Vagina (tissue), 2 donors: ENCODE measurements around the gene ABCC12. TPM values are rescaled to one million over a fixed set of nuclear protein-coding genes. Genes with fewer than 3 reads are reported as not detected.

Source experiments
- DNase-seq, 2 donors: peaks; one replicate each; pipeline ENCODE4 v3.0.0-alpha.2; 2017; ENCODE audit errors: extremely low spot score in 2 of 2
- H3K27ac ChIP-seq: fragments of 200-600 bp; sonication (generic); one replicate; pipeline ENCODE4 v1.5.1; 2019
- H3K27me3 ChIP-seq: fragments of 200-600 bp; sonication (generic); one replicate; pipeline ENCODE4 v1.5.1; 2019
- H3K36me3 ChIP-seq, 2 donors: fragments of 200-600 bp; sonication (generic); one replicate each; pipeline ENCODE4 v1.5.1; 2017 to 2019
- H3K4me1 ChIP-seq: fragments of 200-600 bp; sonication (generic); one replicate; pipeline ENCODE4 v1.5.1; 2019
- H3K4me3 ChIP-seq, 2 donors: fragments of 200-600 bp; sonication (generic); 1 replicate in 1 of 2; 2 replicates in 1 of 2; pipeline ENCODE4 v1.5.1; 2016 to 2019
- H3K9me3 ChIP-seq: fragments of 200-600 bp; sonication (generic); one replicate; pipeline ENCODE4 v1.5.1; 2019
- POLR2A ChIP-seq, 2 donors: fragments of 450-650 bp; IDR thresholded peaks; one replicate each; pipeline ENCODE4 v1.6.1; 2017; ENCODE audit warnings: antibody characterized with exemption in 2 of 2, mild to moderate bottlenecking in 2 of 2, moderate library complexity in 2 of 2
- POLR2AphosphoS5 ChIP-seq, 2 donors: sonication (generic); formaldehyde crosslinking; IDR thresholded peaks; one replicate each; pipeline ENCODE4 v1.9.0; 2017; ENCODE audit warnings: antibody characterized with exemption in 2 of 2, mild to moderate bottlenecking in 2 of 2, low read depth in 1 of 2; ENCODE audit not compliant: insufficient read depth in 1 of 2
- intact Hi-C: fragments of 100-400 bp; cut with DNase I; formaldehyde crosslinking; loops from one replicate; pipeline ENCODE4 v1.15.1; 2023
- total RNA-seq: library from RNA; depleted of rRNA; stranded (reverse); fragments of >200 nt; gene quantifications from one replicate; pipeline ENCODE4 v1.2.3, GENCODE V29; 2016
- TF ChIP-seq, protein P1 (sequence below), 3 experiments: fragments of 450-650 bp in 2 of 3; fragments of 200-600 bp in 1 of 3; sonication (generic) in 1 of 3; IDR thresholded peaks; one replicate each; pipeline ENCODE4 v1.5.1; 2017 to 2019; ENCODE audit warnings: antibody characterized with exemption in 3 of 3, mild to moderate bottlenecking in 2 of 3, moderate library complexity in 2 of 3

The ABCC12 gene
- total RNA-seq, 1 donor from 2014 or later: not detected

DNA sequence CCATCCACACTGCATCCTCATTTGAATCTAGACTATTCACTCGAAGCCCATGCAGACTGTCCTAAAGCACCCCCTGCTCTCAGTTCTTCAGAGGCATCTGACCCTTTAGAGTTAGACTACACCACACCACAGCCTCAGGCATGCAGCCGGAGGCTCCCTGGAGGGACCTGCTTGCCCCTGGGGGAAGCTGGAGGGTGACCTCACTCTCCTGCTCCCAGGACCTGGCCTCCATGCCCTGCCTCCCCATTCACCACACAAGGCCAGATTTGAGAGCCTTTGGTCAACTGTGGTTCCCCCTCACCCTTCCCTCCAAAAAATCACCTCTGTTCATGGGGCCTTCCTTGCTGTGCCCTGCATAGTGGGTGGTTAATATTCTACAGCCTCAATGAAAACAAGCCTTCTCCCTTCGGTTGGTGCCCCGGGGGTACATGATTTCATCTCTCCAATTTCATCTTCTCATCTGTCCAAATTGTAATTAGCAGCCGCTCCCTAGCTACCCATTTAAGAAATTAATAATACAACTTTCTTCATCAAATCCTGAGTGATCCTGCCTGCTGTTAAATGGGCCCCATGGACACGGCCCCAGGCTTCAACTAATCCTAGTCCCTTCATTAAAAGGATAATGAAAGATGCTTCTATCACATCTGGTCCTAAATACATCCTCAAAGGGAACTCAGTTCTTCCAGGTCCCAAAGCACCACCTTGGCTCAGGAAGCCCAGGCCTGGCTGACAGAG, 24.4 kb downstream of the ABCC12 start:
- DNase-seq: no peak
- intact Hi-C loops: no loop called here
- no peak overlapping the region for H3K4me3 ChIP-seq
- H3K36me3 ChIP-seq: no peaks in the 10 kb centered on the region
- H3K27ac ChIP-seq: no peak overlapping the region
- no peaks in the 10 kb centered on the region for H3K27me3 ChIP-seq
- no peaks in the 10 kb centered on the region for H3K9me3 ChIP-seq
- TF ChIP-seq, protein P1, sequence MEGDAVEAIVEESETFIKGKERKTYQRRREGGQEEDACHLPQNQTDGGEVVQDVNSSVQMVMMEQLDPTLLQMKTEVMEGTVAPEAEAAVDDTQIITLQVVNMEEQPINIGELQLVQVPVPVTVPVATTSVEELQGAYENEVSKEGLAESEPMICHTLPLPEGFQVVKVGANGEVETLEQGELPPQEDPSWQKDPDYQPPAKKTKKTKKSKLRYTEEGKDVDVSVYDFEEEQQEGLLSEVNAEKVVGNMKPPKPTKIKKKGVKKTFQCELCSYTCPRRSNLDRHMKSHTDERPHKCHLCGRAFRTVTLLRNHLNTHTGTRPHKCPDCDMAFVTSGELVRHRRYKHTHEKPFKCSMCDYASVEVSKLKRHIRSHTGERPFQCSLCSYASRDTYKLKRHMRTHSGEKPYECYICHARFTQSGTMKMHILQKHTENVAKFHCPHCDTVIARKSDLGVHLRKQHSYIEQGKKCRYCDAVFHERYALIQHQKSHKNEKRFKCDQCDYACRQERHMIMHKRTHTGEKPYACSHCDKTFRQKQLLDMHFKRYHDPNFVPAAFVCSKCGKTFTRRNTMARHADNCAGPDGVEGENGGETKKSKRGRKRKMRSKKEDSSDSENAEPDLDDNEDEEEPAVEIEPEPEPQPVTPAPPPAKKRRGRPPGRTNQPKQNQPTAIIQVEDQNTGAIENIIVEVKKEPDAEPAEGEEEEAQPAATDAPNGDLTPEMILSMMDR (IDR thresholded peaks at IDR 0.05): no peak
- TF ChIP-seq POLR2A (IDR thresholded peaks at IDR 0.05) (no peak), POLR2AphosphoS5 (IDR thresholded peaks at IDR 0.05; ENCODE audit: insufficient read depth in 1 of 2, low read depth in 1 of 2) (no peak)
- no peaks in the 10 kb centered on the region for H3K4me1 ChIP-seq

DNA sequence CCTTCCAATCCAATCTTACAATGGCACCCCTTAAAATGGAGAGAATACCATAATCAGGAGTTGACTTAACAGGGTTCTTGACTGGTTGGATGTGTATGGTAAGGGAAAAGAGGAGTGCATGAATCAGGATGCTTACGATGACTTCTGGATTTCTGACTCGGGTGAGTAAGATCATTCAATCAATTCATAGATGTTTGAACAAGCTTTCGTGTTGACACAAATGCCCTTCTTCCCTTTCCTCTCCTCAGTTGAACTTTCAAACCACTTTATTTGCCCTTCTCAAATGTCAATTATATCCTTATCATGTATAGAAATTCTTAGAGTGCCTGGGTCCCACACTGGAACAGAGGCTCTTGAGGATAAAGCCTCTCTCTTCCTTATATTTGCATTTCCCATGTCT, 25.9 kb downstream of the ABCC12 start:
- TF ChIP-seq POLR2A (IDR thresholded peaks at IDR 0.05): no peak
- TF ChIP-seq, protein P1 (IDR thresholded peaks at IDR 0.05): no peak
- no peak for TF ChIP-seq POLR2AphosphoS5 (IDR thresholded peaks at IDR 0.05; ENCODE audit: insufficient read depth in 1 of 2, low read depth in 1 of 2)
- no peaks in the 10 kb centered on the region for H3K36me3 ChIP-seq
- intact Hi-C loops: no loop called here
- H3K4me1 ChIP-seq: no peaks in the 10 kb centered on the region
- H3K4me3 ChIP-seq: no peak overlapping the region
- DNase-seq: no peak
- no peaks in the 10 kb centered on the region for H3K27me3 ChIP-seq
- H3K9me3 ChIP-seq: no peaks in the 10 kb centered on the region
- no peak overlapping the region for H3K27ac ChIP-seq

DNA sequence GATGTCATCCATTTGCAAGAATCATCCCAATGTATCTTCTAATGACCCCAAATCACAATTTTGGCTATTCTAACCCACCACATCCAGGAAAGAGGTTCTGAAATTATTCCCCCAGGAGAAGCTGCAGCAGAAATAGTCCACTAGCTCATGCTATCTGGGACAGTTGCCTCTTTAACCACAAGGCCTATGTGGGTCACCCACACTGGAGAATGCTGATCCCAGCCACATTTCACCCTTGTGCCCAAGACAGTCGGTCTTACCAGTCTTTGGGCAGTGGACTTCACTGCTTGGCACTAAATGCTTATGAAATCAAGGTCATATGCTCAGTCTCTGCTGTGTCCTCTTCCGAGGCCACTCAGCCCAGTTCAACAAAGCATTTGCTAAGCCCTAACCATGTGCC, 27.0 kb downstream of the ABCC12 start:
- intact Hi-C loops: no loop called here
- H3K4me1 ChIP-seq: no peaks in the 10 kb centered on the region

DNA sequence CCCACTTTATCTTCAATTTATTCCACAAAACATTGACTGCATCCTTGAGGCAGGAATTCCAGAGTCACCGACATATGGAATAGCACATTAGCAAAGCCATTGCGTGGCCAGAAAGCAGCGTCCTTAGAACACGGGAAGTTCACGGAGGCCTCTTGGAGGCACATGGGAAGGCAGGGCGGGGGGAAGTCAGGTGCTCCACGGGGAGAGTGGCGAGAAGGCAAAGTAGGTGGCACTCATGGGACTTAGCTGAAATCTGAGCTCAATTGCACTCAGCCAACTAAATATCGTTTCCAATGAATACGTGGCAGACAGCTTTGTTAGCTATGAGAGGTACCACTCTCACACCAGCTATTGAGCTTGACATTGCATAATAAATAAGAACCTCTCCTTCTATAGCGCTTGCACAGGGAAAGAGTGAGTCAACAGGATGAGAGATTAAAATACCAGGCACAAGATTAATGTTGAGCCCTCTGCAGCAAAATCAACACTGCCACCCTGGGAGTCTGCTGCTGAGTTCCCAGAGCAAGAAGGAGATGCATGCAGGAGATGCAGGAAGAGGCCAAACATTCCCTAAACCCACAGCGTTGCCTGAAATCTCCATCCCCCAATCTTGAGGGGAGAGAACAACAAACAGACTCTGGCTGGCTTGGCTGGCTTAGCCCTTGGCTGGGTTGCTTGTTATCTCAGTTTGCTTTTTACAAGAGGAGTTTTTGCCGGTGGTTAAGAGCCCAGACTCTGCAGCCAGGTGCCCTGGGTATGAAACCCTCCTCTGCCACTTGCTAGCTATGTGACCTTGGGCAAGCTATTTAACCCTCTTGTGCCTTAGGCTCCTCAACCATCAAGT, 28.8 kb downstream of the ABCC12 start:
- H3K9me3 ChIP-seq: no peaks in the 10 kb centered on the region
- no peaks in the 10 kb centered on the region for H3K4me1 ChIP-seq
- no peak for DNase-seq
- no peaks in the 10 kb centered on the region for H3K36me3 ChIP-seq
- H3K4me3 ChIP-seq: no peak overlapping the region
- intact Hi-C loops: no loop called here
- TF ChIP-seq, protein P1 (IDR thresholded peaks at IDR 0.05): no peak
- no peak for TF ChIP-seq POLR2A (IDR thresholded peaks at IDR 0.05)
- TF ChIP-seq POLR2AphosphoS5 (IDR thresholded peaks at IDR 0.05; ENCODE audit: insufficient read depth in 1 of 2, low read depth in 1 of 2): no peak
- H3K27ac ChIP-seq: no peak overlapping the region
- H3K27me3 ChIP-seq: no peaks in the 10 kb centered on the region

More for the DNA sequence above, 27.0 kb downstream of the ABCC12 start:
- Histone ChIP-seq H3K9me3 (no peaks in the 10 kb centered on the region), H3K36me3 (no peaks in the 10 kb centered on the region), H3K27ac (no peak overlapping the region), H3K4me3 (no peak overlapping the region), H3K27me3 (no peaks in the 10 kb centered on the region)
- DNase-seq: no peak
- TF ChIP-seq, protein P1 (IDR thresholded peaks at IDR 0.05): no peak
- TF ChIP-seq POLR2A (IDR thresholded peaks at IDR 0.05) (no peak), POLR2AphosphoS5 (IDR thresholded peaks at IDR 0.05; ENCODE audit: insufficient read depth in 1 of 2, low read depth in 1 of 2) (no peak)
